GM19351 (cell line): ENCODE measurements around the gene OAS1.

Experiments
- ATAC-seq: cut with Tn5 transposase; IDR thresholded peaks from one replicate; pipeline ENCODE4 v1.9.1; 2021; ENCODE audit warnings: mild to moderate bottlenecking, moderate library complexity; ENCODE audit not compliant: unreplicated experiment

Gene OAS1

GRCh38 chr12:112964067-112964670, 57.4 kb downstream of the OAS1 start:
- ATAC-seq = no peak

- ATAC-seq = no peak
These were observed 58.2 kb downstream of the OAS1 start for GRCh38 chr12:112964915-112965314.

- ATAC-seq = no peak
These were observed 58.9 kb downstream of the OAS1 start for GRCh38 chr12:112965643-112966042.

- ATAC-seq = no peak
These were observed 60.5 kb downstream of the OAS1 start for GRCh38 chr12:112967306-112967705.

- no peak for ATAC-seq
These were observed 61.1 kb downstream of the OAS1 start for GRCh38 chr12:112967858-112968257.
